ENCODE data around the gene RIMOC1.
"Not testable (repeated sequence)": the region's sequence is repeated elsewhere in the genome, so short reads cannot be mapped to it uniquely, and the experiment has no call there.

Gene RIMOC1

GRCh38 chr5:41921874-41922273 lies 17.7 kb downstream of the RIMOC1 start:
- Histone ChIP-seq H3K27ac (no peak overlapping the region), H3K36me3 (peaks cover 39% of the 10 kb centered on the region), H3K9ac (no peak overlapping the region), H3K9me3 (no peaks in the 10 kb centered on the region), H3K4me1 (peaks cover 12% of the 10 kb centered on the region), H3K27me3 (peaks cover 18% of the 10 kb centered on the region), H4K20me1 (no peaks in the 10 kb centered on the region), H3K4me3 (no peak overlapping the region), H3K4me2 (no peak overlapping the region)
- no peak for TF ChIP-seq Cebpa-rat (IDR thresholded peaks at IDR 0.05)

DNA sequence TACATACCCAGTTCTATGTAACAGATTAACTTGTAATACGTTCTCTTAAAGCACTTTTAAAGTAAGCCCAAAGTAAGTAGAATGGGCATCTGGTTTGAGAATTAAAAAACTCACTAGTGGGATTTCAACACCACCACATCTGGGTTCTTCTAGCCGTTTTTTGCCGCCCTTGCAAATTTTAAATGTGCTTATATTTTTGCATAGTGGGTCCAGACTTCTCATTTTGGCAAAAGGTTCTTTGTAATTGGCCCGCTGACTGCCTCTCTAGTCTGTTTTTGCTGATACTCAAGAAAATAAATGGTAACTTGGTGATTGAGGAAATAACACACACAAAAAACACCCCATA lies 20.4 kb downstream of the RIMOC1 start:
- Histone ChIP-seq H3K27me3 (peaks cover 18% of the 10 kb centered on the region), H3K27ac (peak overlapping the region; percentile 89), H3K4me3 (peak overlapping the region; percentile 78), H3K9me3 (no peaks in the 10 kb centered on the region), H3K36me3 (peaks cover 15% of the 10 kb centered on the region), H4K20me1 (no peaks in the 10 kb centered on the region), H3K9ac (peak overlapping the region; percentile 88), H3K4me1 (peaks cover 12% of the 10 kb centered on the region), H3K4me2 (peak overlapping the region; percentile 85)
- TF ChIP-seq Cebpa-rat (IDR thresholded peaks at IDR 0.05): no peak

- Histone ChIP-seq H3K36me3 (peaks cover 10% of the 10 kb centered on the region), H3K9me3 (no peaks in the 10 kb centered on the region), H4K20me1 (no peaks in the 10 kb centered on the region), H3K4me1 (peaks cover 12% of the 10 kb centered on the region), H3K4me3 (peak within 1 kb of the TSS; percentile 78), H3K4me2 (peak within 1 kb of the TSS; percentile 85), H3K9ac (peak within 1 kb of the TSS; percentile 88), H3K27ac (peak within 1 kb of the TSS; percentile 89), H3K27me3 (peaks cover 18% of the 10 kb centered on the region)
- TF ChIP-seq Cebpa-rat (IDR thresholded peaks at IDR 0.05): no peak
Measured at GRCh38 chr5:41924872-41925554, 20.9 kb downstream of the RIMOC1 start, which contains the start of gene FBXO4. Gene FBXO4 (plus strand): TSS chr5:41925281. CDS start chr5:41925310, 29 bp downstream.

GRCh38 chr5:41925555-41925951 lies 21.4 kb downstream of the RIMOC1 start:
- peaks cover 18% of the 10 kb centered on the region for H3K27me3 ChIP-seq
- H4K20me1 ChIP-seq: no peaks in the 10 kb centered on the region
- H3K27ac ChIP-seq: peak overlapping the region; percentile 89
- H3K4me1 ChIP-seq: peaks cover 12% of the 10 kb centered on the region
- no peak for TF ChIP-seq Cebpa-rat (IDR thresholded peaks at IDR 0.05)
- no peaks in the 10 kb centered on the region for H3K9me3 ChIP-seq
- peak overlapping the region; percentile 78 for H3K4me3 ChIP-seq
- H3K36me3 ChIP-seq: peaks cover 4% of the 10 kb centered on the region; the same call in 1 of the 2 replicates
- peak overlapping the region; percentile 85 for H3K4me2 ChIP-seq
- peak overlapping the region; percentile 88 for H3K9ac ChIP-seq

DNA sequence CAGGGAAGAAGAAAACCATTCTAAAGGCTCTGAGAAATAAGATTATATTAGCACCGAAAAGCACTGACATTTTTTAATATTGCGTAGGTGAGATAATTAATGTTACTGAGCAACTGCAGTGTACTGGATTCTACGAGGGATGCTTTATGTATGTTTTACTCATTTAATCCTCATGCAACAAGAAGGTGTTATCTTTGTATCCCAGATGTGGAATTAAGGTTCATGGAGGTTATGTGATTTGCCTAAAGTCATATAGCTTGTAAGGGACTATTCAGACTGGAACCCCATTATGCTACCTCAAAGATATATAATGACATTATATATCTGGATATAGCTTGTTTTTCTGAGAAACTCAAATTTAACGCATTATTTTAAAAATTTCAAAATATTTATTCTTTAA lies 23.5 kb downstream of the RIMOC1 start:
- H3K9ac ChIP-seq: no peak overlapping the region
- no peak overlapping the region for H3K4me3 ChIP-seq
- H3K4me1 ChIP-seq: peaks cover 12% of the 10 kb centered on the region
- H3K9me3 ChIP-seq: no peaks in the 10 kb centered on the region
- H3K27me3 ChIP-seq: peaks cover 18% of the 10 kb centered on the region
- no peak for TF ChIP-seq Cebpa-rat (IDR thresholded peaks at IDR 0.05)
- peaks cover 11% of the 10 kb centered on the region for H3K36me3 ChIP-seq
- H3K27ac ChIP-seq: no peak overlapping the region
- no peaks in the 10 kb centered on the region for H4K20me1 ChIP-seq
- H3K4me2 ChIP-seq: no peak overlapping the region

GRCh38 chr5:41929035-41929434 lies 24.9 kb downstream of the RIMOC1 start:
- Histone ChIP-seq H3K4me2 (no peak overlapping the region), H3K36me3 (peaks cover 11% of the 10 kb centered on the region), H3K4me1 (peaks cover 11% of the 10 kb centered on the region), H3K27me3 (peaks cover 18% of the 10 kb centered on the region), H3K9ac (no peak overlapping the region), H3K4me3 (no peak overlapping the region), H3K9me3 (no peaks in the 10 kb centered on the region), H4K20me1 (no peaks in the 10 kb centered on the region), H3K27ac (no peak overlapping the region)
- no peak for TF ChIP-seq Cebpa-rat (IDR thresholded peaks at IDR 0.05)

DNA sequence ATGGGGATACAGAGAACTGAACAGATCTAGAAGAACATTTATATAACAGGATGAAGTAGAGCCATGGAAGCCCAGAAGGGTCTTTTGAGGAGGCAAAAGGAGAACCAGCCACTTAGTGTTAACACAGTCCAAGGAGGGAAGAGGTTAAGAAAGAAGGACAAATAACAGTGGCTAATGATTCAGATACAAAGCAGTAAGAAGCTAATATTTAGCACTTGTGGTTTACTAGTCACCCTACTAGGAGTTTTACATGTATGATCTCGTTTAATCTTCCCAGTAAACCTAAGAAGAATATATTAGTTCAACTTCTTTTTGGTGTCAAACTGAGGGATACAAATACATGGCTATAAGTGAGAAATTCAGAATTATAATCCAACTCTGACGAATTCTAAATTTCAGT lies 28.6 kb downstream of the RIMOC1 start:
- H3K4me1 ChIP-seq: no peaks in the 10 kb centered on the region
- no peaks in the 10 kb centered on the region for H3K27me3 ChIP-seq
- TF ChIP-seq Cebpa-rat (IDR thresholded peaks at IDR 0.05): no peak
- H3K9ac ChIP-seq: no peak overlapping the region
- H3K4me3 ChIP-seq: no peak overlapping the region
- H3K4me2 ChIP-seq: no peak overlapping the region
- no peaks in the 10 kb centered on the region for H4K20me1 ChIP-seq
- H3K9me3 ChIP-seq: no peaks in the 10 kb centered on the region
- H3K27ac ChIP-seq: no peak overlapping the region
- peaks cover 18% of the 10 kb centered on the region for H3K36me3 ChIP-seq

- H3K36me3 ChIP-seq: peaks cover 18% of the 10 kb centered on the region
- TF ChIP-seq Cebpa-rat (IDR thresholded peaks at IDR 0.05): no peak
- no peak overlapping the region for H3K27ac ChIP-seq
- no peaks in the 10 kb centered on the region for H4K20me1 ChIP-seq
- no peak overlapping the region for H3K4me3 ChIP-seq
- H3K9me3 ChIP-seq: no peaks in the 10 kb centered on the region
- no peaks in the 10 kb centered on the region for H3K4me1 ChIP-seq
- H3K27me3 ChIP-seq: no peaks in the 10 kb centered on the region
- H3K4me2 ChIP-seq: no peak overlapping the region
- no peak overlapping the region for H3K9ac ChIP-seq
Measured at GRCh38 chr5:41935544-41935943, 31.4 kb downstream of the RIMOC1 start.

- no peaks in the 10 kb centered on the region for H3K27me3 ChIP-seq
- no peaks in the 10 kb centered on the region for H3K9me3 ChIP-seq
- TF ChIP-seq Cebpa-rat (IDR thresholded peaks at IDR 0.05): no peak
- no peaks in the 10 kb centered on the region for H3K4me1 ChIP-seq
- no peak overlapping the region for H3K4me2 ChIP-seq
- H3K27ac ChIP-seq: no peak overlapping the region
- H3K36me3 ChIP-seq: peaks cover under 1% of the 10 kb centered on the region
- H4K20me1 ChIP-seq: no peaks in the 10 kb centered on the region
- H3K4me3 ChIP-seq: no peak overlapping the region
- H3K9ac ChIP-seq: no peak overlapping the region
Measured at GRCh38 chr5:41940641-41941040, 36.5 kb downstream of the RIMOC1 start.

DNA sequence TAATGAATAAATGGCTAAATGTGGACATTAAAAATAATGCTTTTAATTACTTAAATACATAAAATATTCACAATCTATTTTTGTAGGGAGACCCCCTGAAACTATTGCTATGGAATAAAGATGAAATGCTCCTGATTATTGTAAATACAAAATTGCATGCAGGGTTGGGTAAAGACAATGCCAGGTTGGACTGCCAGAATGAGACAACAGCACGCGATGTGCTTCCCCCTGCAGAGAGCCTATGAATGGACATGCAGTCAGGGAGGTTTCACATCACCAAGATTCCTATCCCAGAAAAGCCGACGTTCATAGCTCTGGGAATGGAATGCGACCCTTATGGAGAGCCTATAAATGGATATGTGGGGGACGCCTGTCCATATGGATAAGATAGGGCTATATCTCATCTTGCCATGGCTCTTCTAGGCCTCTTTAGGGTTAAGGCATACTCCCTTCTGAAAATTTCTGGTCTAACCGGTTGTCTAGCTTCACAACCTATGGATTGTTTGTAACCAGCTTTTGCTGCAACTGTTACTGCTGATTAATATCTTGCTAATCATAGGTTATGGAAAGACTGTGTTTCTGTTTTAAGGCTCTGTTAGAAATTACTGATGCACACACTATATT lies 41.3 kb downstream of the RIMOC1 start:
- H3K4me1 ChIP-seq, H3K27ac ChIP-seq, H4K20me1 ChIP-seq, H3K27me3 ChIP-seq, H3K9me3 ChIP-seq, H3K4me3 ChIP-seq, H3K36me3 ChIP-seq, H3K4me2 ChIP-seq, H3K9ac ChIP-seq: not testable (repeated sequence)
